Measurements from ENCODE around the gene TEX2. TPM values are rescaled to one million over a fixed set of nuclear protein-coding genes. Genes with fewer than 3 reads are reported as not detected.

The TEX2 gene
- total and polyA plus RNA-seq, 2 of the 13 experiments (the other 11 are each of a cell fraction or from before 2014, with no cell fraction given) = 21.4 to 37.7 TPM

- TF ChIP-seq MYNN (CRISPR knock-in tag; IDR thresholded peaks at IDR 0.05; ENCODE audit: low read depth) (0 out of 2 replicates have a peak, but pooled peaks have one; percentile 27), SP5 (CRISPR knock-in tag; IDR thresholded peaks at IDR 0.05; ENCODE audit: borderline replicate concordance, low read depth) (peak; percentile 80), HMG20B (CRISPR knock-in tag; conservative IDR thresholded peaks at IDR 0.05) (no peak), ZNF280B (CRISPR knock-in tag; IDR thresholded peaks at IDR 0.05; ENCODE audit: borderline replicate concordance) (no peak), ZNF124 (CRISPR knock-in tag; IDR thresholded peaks at IDR 0.05) (peak; percentile 95), MTERF4 (CRISPR knock-in tag; IDR thresholded peaks at IDR 0.05) (peak; percentile 88), PAF1 (CRISPR knock-in tag; IDR thresholded peaks at IDR 0.05) (no peak), SPEN (CRISPR knock-in tag; IDR thresholded peaks at IDR 0.05; ENCODE audit: low read depth) (peak; percentile 92), ZNF839 (CRISPR knock-in tag; IDR thresholded peaks at IDR 0.05; ENCODE audit: borderline replicate concordance) (0 out of 2 replicates have a peak, but pooled peaks have one; percentile 65), ZNF251 (CRISPR knock-in tag; IDR thresholded peaks at IDR 0.05) (no peak), ZNF17 (CRISPR knock-in tag; IDR thresholded peaks at IDR 0.05) (no peak), POLR2A (IDR thresholded peaks at IDR 0.05; ENCODE audit: insufficient read depth in 1 of 2, low read depth in 2 of 2, low read length in 2 of 2) (peak; percentile 94 to 99), WIZ (CRISPR knock-in tag; IDR thresholded peaks at IDR 0.05) (peak; percentile 91; the same call in 1 of the 2 replicates), DNMT1 (CRISPR knock-in tag; IDR thresholded peaks at IDR 0.05) (peak; percentile 92), NFYC (CRISPR knock-in tag; IDR thresholded peaks at IDR 0.05) (no peak), ZBTB25 (CRISPR knock-in tag; IDR thresholded peaks at IDR 0.05) (peak; percentile 89; the same call in 1 of the 2 replicates), ZNF740 (CRISPR knock-in tag; IDR thresholded peaks at IDR 0.05) (peak; percentile 93), PCBP2 (optimal IDR thresholded peaks at IDR 0.05; ENCODE audit: low read depth, low read length, poor library complexity, severe bottlenecking) (no peak), ZNF367 (CRISPR knock-in tag; IDR thresholded peaks at IDR 0.05; ENCODE audit: borderline replicate concordance) (no peak), ZNF549 (CRISPR knock-in tag; IDR thresholded peaks at IDR 0.05) (0 out of 2 replicates have a peak, but pooled peaks have one; percentile 76), ARNTL (CRISPR knock-in tag; IDR thresholded peaks at IDR 0.05) (peak; percentile 51; the same call in 1 of the 2 replicates), POGZ (CRISPR knock-in tag; IDR thresholded peaks at IDR 0.05) (peak; percentile 76; the same call in 1 of the 2 replicates), CC2D1A (CRISPR knock-in tag; IDR thresholded peaks at IDR 0.05) (0 out of 2 replicates have a peak, but pooled peaks have one; percentile 53), ZNF205 (CRISPR knock-in tag; IDR thresholded peaks at IDR 0.05) (peak; percentile 22; the same call in 1 of the 2 replicates)
- TF ChIP-seq, protein P1, sequence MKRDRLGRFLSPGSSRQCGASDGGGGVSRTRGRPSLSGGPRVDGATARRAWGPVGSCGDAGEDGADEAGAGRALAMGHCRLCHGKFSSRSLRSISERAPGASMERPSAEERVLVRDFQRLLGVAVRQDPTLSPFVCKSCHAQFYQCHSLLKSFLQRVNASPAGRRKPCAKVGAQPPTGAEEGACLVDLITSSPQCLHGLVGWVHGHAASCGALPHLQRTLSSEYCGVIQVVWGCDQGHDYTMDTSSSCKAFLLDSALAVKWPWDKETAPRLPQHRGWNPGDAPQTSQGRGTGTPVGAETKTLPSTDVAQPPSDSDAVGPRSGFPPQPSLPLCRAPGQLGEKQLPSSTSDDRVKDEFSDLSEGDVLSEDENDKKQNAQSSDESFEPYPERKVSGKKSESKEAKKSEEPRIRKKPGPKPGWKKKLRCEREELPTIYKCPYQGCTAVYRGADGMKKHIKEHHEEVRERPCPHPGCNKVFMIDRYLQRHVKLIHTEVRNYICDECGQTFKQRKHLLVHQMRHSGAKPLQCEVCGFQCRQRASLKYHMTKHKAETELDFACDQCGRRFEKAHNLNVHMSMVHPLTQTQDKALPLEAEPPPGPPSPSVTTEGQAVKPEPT (CRISPR knock-in tag; IDR thresholded peaks at IDR 0.05; ENCODE audit: low read depth) = no peak; the same call in 1 of the 2 replicates
These were observed 133.1 kb downstream of the TEX2 start, which contains the start of gene ERN1 (continued) for GRCh38 chr17:64129765-64130558.

Measured in HepG2 (cell line).